Effector memory CD8-positive, alpha-beta T cell (primary cell): ENCODE results near the gene GCHFR.

Experiments
- ATAC-seq: fragments of 150-1000 bp; cut with Tn5 transposase; replicated peaks from 2 replicates; pipeline ENCODE4 v1.10.0; 2021; ENCODE audit warnings: mild to moderate bottlenecking, moderate library complexity
- DNase-seq, 3 experiments: peaks; one replicate each; pipeline ENCODE4 v3.0.0; 2021
- H3K27ac Mint-ChIP-seq, 2 donors: one replicate each; pipeline ENCODE4 v1.8.0; 2022; ENCODE audit warnings: mild to moderate bottlenecking in 2 of 2, mixed read lengths in 2 of 2, moderate library complexity in 2 of 2
- H3K27me3 Mint-ChIP-seq, 2 donors: one replicate each; pipeline ENCODE4 v1.8.0; 2022; ENCODE audit warnings: mixed read lengths in 2 of 2
- H3K36me3 Mint-ChIP-seq: one replicate; pipeline ENCODE4 v1.8.0; 2022; ENCODE audit warnings: mild to moderate bottlenecking, moderate library complexity, mixed read lengths; ENCODE audit not compliant: insufficient read depth
- H3K4me1 Mint-ChIP-seq, 2 donors: one replicate each; pipeline ENCODE4 v1.8.0; 2022; ENCODE audit warnings: low read depth in 2 of 2, mixed read lengths in 2 of 2
- H3K4me3 Mint-ChIP-seq, 2 donors: one replicate each; pipeline ENCODE4 v1.8.0; 2022; ENCODE audit warnings: mild to moderate bottlenecking in 2 of 2, mixed read lengths in 2 of 2, moderate library complexity in 2 of 2
- H3K9me3 Mint-ChIP-seq, 2 donors: one replicate each; pipeline ENCODE4 v1.8.0; 2022; ENCODE audit warnings: mixed read lengths in 2 of 2

The GCHFR gene

GRCh38 chr15:40762919-40763800, 708 bp upstream of the GCHFR start:
- Mint-ChIP-seq H3K4me3 (peak overlapping the region; percentile 78 to 87), H3K4me1 (peaks cover 13 to 27% of the 10 kb centered on the region in 2 donors), H3K36me3 (peaks cover 10% of the 10 kb centered on the region), H3K27me3 (no peaks in the 10 kb centered on the region), H3K9me3 (no peaks in the 10 kb centered on the region), H3K27ac (peak overlapping the region; percentile 92 to 93)
- ATAC-seq (no peak), DNase-seq (no peak)

GRCh38 chr15:40764629-40765103, 798 bp downstream of the GCHFR start:
- Mint-ChIP-seq H3K36me3 (peaks cover 15% of the 10 kb centered on the region), H3K27ac (peak overlapping the region; percentile 92 to 93), H3K27me3 (no peaks in the 10 kb centered on the region), H3K4me3 (peak overlapping the region; percentile 78 to 87), H3K4me1 (peaks cover 22 to 41% of the 10 kb centered on the region in 2 donors), H3K9me3 (no peaks in the 10 kb centered on the region)
- ATAC-seq (no peak), DNase-seq (no peak)

GRCh38 chr15:40766194-40766815, 2.4 kb downstream of the GCHFR start:
- Mint-ChIP-seq H3K4me3 (peak overlapping the region in 1 of 2 donors; percentile 87), H3K36me3 (peaks cover 16% of the 10 kb centered on the region), H3K9me3 (no peaks in the 10 kb centered on the region), H3K27me3 (no peaks in the 10 kb centered on the region), H3K27ac (peak overlapping the region; percentile 92 to 93), H3K4me1 (peaks cover 28 to 47% of the 10 kb centered on the region in 2 donors)
- DNase-seq (no peak), ATAC-seq (no peak)

DNA sequence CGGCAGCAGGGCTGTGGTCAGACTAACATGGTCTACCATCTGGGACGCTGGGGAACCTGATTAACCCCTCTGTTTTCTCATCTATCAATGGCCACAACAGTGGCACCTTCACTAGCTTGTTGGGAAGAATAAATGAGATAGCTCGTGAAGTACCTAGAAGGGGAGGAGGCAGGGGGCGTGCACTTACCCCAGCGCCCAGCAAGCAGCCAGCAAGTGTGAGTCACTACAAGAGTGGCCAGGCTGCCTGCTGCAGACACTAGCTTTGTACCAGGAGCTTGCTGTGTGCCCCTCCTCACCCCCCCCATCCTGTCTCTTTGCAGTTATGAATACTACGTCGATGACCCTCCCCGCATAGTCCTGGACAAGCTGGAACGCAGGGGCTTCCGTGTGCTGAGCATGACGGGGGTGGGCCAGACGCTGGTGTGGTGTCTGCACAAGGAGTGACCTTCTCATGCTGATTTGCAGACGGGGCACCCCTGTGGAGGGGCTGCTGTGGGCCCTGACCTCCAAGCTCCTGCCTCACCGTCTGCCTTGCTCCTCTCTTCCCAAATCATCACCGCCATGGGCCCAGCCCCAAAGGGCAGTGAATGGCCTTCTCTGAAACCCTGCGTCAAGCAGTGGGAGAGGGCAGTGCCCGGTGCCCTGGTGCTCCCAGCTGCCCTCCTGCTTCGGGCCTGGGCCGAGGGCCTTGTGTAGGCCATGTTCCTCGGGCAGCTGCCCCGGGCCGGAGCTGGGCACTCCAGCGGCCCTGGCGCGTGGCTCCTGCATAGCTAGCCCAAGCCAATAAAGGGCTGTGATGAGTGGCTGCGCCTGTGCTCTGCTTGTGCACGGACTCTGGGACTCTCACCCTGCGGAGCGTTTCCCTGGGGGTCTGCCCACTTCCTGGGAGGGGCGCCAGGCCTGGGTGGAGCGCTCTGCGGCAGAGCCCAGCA, 3.3 kb downstream of the GCHFR start:
- Mint-ChIP-seq H3K36me3 (peaks cover 21% of the 10 kb centered on the region), H3K4me3 (no peak overlapping the region), H3K27ac (no peak overlapping the region), H3K27me3 (no peaks in the 10 kb centered on the region), H3K9me3 (no peaks in the 10 kb centered on the region), H3K4me1 (peaks cover 28 to 47% of the 10 kb centered on the region in 2 donors)
- no peak for DNase-seq
- ATAC-seq, result no peak

DNA sequence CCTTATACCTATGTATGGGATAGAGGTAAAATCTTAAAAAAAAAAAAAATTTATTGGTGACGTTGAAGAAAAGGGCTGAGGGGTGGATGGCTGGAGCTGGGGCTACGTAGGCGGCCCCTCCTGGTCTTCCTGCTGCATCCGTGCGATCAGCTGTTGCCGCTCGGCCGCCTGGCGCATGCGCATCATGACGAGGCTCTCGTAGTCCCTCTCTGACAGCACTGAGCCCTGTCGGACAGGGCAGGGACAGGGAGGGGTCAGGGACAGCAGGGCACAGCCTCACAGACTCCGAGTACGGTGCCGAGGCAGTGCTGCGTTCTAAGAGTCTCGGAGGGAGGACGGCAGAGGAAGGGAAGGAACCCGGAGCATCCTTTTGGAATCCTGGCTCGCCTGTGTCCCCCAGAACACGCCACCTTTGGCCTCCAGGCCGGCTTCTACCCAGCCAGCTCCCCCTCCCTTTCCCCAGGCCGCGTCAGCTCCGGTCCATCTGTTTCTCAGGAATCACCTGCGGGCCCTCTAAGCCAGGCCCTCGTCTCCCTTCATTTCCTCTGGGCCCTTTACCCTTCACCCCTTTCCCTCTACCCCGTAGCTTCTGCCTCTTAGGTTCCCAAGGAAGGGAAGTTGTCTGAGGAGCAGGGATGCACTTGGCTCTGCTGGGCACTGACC, 4.1 kb downstream of the GCHFR start:
- H3K9me3 Mint-ChIP-seq, result no peaks in the 10 kb centered on the region
- ATAC-seq, result no peak
- H3K27me3 Mint-ChIP-seq, result no peaks in the 10 kb centered on the region
- peak overlapping the region in 1 of 2 donors; percentile 91 for H3K27ac Mint-ChIP-seq
- peaks cover 28 to 47% of the 10 kb centered on the region in 2 donors for H3K4me1 Mint-ChIP-seq
- peaks cover 18% of the 10 kb centered on the region for H3K36me3 Mint-ChIP-seq
- peak overlapping the region in 1 of 2 donors; percentile 47 for H3K4me3 Mint-ChIP-seq
- no peak for DNase-seq

DNA sequence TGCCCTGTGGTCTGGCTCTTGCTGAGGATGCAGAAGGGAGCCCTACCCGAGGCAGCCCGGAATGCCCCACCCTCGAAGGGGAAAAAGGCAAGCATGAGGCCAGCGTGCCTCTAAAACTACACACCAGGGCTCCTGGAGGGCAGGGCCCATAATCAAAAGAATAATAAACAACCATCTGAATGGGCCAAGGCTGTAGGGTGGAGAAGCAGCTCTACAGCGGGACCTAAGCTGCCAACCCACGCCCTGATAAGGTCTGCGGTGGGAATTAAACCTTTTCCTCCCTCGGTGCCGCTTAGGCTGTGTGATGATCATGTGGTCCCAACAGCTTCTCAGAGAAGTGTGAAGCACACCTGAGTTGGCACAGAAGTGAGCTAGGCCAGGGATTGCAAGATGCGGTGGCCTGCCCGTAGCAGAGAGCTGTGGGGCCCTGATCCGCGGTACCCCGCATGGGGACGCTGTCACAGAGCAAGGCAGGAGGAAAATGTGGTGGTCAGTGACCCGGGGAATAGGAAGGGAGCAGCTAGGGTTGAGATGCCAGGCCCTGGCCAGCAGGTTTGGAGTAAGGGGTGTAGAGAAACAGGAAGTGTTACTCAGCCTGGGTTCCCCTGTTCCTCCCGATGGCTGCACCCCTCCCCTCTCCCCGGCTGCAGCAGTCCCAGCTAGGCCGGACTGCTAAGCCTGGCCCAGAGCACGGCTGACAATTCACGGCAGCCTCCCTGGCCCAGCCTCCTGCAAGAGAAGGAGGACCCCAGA, 4.8 kb downstream of the GCHFR start:
- Mint-ChIP-seq H3K27ac (peak overlapping the region; percentile 84 to 91), H3K4me3 (peak overlapping the region; percentile 47 to 74), H3K27me3 (no peaks in the 10 kb centered on the region), H3K4me1 (peaks cover 28 to 44% of the 10 kb centered on the region in 2 donors), H3K9me3 (no peaks in the 10 kb centered on the region), H3K36me3 (peaks cover 15% of the 10 kb centered on the region)
- no peak for DNase-seq
- no peak for ATAC-seq

GRCh38 chr15:40769274-40770146, 5.6 kb downstream of the GCHFR start, which contains the start of gene C15orf62:
TSS of gene C15orf62 (plus strand) at chr15:40769980. CDS start at chr15:40770496, 516 bp downstream.
- peak; percentile 13 to 26 (median 25) for DNase-seq
- H3K27me3 Mint-ChIP-seq, result no peaks in the 10 kb centered on the region
- H3K27ac Mint-ChIP-seq, result peak within 1 kb of the TSS; percentile 84 to 91
- peak; percentile 25 for ATAC-seq
- H3K9me3 Mint-ChIP-seq, result no peaks in the 10 kb centered on the region
- peaks cover 18% of the 10 kb centered on the region for H3K36me3 Mint-ChIP-seq
- H3K4me1 Mint-ChIP-seq, result peaks cover 28 to 41% of the 10 kb centered on the region in 2 donors
- peak within 1 kb of the TSS; percentile 60 to 74 for H3K4me3 Mint-ChIP-seq

DNA sequence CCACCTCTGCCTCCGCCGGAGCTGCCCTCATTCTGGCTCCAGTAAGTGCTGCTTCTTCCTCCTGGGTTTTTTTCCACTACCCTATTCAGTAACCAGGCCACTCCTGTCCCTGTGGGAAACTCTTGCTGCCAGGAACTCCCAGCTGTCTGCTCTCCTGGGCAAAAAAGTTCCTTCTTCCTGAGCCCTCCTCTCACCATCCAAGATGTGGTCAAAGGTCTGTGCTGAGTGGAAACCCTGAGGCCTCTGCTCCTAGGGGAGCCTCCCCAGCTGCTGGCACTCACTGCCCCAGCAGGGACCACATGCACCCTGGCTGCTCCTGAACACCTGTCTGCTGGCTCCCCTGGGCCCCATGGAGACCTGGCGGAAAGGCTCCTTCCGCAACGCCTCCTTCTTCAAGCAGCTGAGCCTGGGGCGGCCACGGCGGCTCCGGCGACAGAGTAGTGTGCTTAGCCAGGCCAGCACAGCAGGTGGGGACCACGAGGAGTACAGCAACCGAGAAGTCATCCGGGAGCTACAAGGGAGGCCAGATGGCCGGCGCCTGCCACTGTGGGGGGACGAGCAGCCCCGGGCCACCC, 6.4 kb downstream of the GCHFR start:
- Mint-ChIP-seq H3K27ac (peak overlapping the region; percentile 84 to 91), H3K4me1 (peaks cover 24 to 34% of the 10 kb centered on the region in 2 donors), H3K9me3 (no peaks in the 10 kb centered on the region), H3K27me3 (no peaks in the 10 kb centered on the region), H3K4me3 (peak overlapping the region; percentile 60 to 74), H3K36me3 (peaks cover 23% of the 10 kb centered on the region)
- no peak for DNase-seq
- ATAC-seq, result no peak

DNA sequence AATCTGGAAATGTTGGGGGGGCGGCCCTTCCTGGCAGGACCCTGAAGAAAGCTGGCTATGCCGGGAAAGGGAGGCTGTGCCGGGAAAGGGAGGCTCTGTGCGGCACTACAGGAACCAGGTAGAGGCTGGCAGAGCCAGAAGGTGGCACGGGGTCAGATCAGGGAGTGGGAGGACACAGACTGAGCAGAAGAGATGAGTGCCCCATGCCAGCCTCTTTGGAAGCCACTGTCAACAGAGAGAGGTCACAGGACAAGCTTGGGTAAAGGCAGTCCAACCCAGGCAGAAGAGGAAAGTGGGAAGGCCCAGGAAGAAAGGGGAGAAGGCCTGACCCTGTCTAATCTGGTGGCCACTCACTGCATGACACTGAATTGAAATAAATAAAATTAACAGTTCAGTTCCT, 7.4 kb downstream of the GCHFR start:
- Mint-ChIP-seq H3K27me3 (no peaks in the 10 kb centered on the region), H3K27ac (no peak overlapping the region), H3K9me3 (no peaks in the 10 kb centered on the region), H3K36me3 (peaks cover 29% of the 10 kb centered on the region), H3K4me3 (no peak overlapping the region), H3K4me1 (peaks cover 15 to 24% of the 10 kb centered on the region in 2 donors)
- ATAC-seq (no peak), DNase-seq (no peak)

DNA sequence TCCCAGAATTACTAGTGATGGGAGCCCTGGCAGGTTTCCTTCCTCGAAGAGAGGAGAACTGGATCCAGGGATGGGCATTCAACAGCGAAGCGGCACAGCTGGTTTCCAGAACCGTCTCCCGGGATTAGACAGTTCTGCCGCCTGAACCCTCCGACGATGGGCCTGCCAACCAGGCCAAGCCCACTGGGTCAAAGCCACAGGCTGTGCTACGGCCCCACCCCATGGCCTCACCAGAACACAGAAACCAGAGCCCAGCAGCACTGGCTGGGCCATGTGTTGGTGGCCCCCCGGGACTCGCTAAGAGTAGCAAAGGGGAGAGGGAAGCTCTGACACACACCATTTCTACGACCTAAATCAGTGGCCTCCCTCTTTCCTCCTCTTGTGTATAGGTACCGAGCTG, 8.1 kb downstream of the GCHFR start:
- peaks cover 23 to 28% of the 10 kb centered on the region in 2 donors for H3K4me1 Mint-ChIP-seq
- H3K36me3 Mint-ChIP-seq, result peaks cover 35% of the 10 kb centered on the region
- no peak overlapping the region for H3K4me3 Mint-ChIP-seq
- H3K27me3 Mint-ChIP-seq, result no peaks in the 10 kb centered on the region
- no peak for ATAC-seq
- H3K27ac Mint-ChIP-seq, result no peak overlapping the region
- H3K9me3 Mint-ChIP-seq, result no peaks in the 10 kb centered on the region
- no peak for DNase-seq

GRCh38 chr15:40773496-40773895, 9.6 kb downstream of the GCHFR start:
- no peaks in the 10 kb centered on the region for H3K27me3 Mint-ChIP-seq
- H3K4me1 Mint-ChIP-seq, result peaks cover 25 to 27% of the 10 kb centered on the region in 2 donors
- no peak overlapping the region for H3K4me3 Mint-ChIP-seq
- H3K36me3 Mint-ChIP-seq, result peaks cover 40% of the 10 kb centered on the region
- DNase-seq, result no peak
- H3K9me3 Mint-ChIP-seq, result no peaks in the 10 kb centered on the region
- H3K27ac Mint-ChIP-seq, result no peak overlapping the region
- ATAC-seq, result no peak
